ENCODE measurements around the gene ARHGAP22.

DNA sequence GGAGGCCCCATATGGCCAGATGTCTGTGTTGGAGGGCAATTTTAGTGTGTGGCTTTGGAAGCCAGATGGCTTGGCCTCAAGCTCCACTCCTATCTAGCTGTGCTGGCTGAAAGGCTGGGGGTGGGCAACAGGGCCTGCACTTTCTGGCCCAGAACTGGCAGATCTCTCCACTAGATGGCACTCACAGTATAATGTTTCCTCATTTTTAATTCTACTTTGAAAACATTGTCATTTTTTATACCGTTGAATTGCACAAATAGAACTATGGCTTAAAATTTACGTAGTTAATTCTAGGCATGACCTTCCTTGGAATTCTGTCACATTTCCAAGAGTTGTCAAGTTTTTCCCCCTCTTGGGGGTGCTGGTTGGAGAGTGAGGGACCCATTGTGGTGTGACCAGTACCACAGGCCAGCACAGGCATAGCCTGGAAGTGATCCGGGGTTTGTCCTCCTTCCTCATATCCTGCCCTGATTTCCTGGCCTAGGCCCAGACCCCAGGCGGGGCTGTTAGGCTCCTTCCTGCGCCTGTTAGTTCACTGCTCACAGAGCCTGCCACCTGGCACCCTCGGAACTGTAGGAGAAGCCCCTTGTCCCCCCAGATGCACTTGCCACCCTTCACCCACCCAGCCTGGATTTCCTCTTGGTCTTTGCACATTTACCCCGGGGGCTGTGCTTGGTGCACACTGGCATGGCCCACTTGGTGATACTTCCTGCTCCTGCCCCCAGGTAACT, 52.8 kb downstream of the ARHGAP22 start:
- TF ChIP-seq TAF1 (IDR thresholded peaks at IDR 0.05; ENCODE audit: borderline replicate concordance, insufficient read depth, low read length) (no peak), FOXP2 (optimal IDR thresholded peaks at IDR 0.05; ENCODE audit: borderline replicate concordance, extremely low read depth, extremely low read length, insufficient read depth) (no peak), SIN3A (IDR thresholded peaks at IDR 0.05; ENCODE audit: borderline replicate concordance, insufficient read depth, low read length) (no peak), POLR2AphosphoS5 (IDR thresholded peaks at IDR 0.05; ENCODE audit: low read depth, low read length) (no peak)

Measured in PFSK-1 (cell line).